WERI-Rb-1 (cell line): Measurements from ENCODE around the gene PAQR5.

ENCODE experiments used
- DNase-seq: peaks from one replicate; pipeline ENCODE4 v3.0.0-alpha.2; 2020
- H3K27ac ChIP-seq: fragments of 250-450 bp; sonication (Bioruptor Pico); 2 replicates; pipeline ENCODE4 v1.5.1; 2020; ENCODE audit warnings: mild to moderate bottlenecking, moderate library complexity
- H3K27me3 ChIP-seq: fragments of 250-450 bp; sonication (Bioruptor Pico); 2 replicates; pipeline ENCODE4 v1.5.1; 2021; ENCODE audit warnings: mild to moderate bottlenecking, low read depth, moderate library complexity; ENCODE audit not compliant: insufficient read depth, severe bottlenecking
- H3K36me3 ChIP-seq: fragments of 250-450 bp; sonication (Bioruptor Pico); 2 replicates; pipeline ENCODE4 v1.5.1; 2020; ENCODE audit warnings: mild to moderate bottlenecking, moderate library complexity
- H3K4me3 ChIP-seq: 2 replicates; pipeline ENCODE4 v1.5.1; 2011; ENCODE audit warnings: low read depth, mild to moderate bottlenecking, control low read depth, low read length
- H3K9me3 ChIP-seq: fragments of 250-450 bp; sonication (Bioruptor Pico); 2 replicates; pipeline ENCODE4 v1.5.1; 2021; ENCODE audit warnings: mild to moderate bottlenecking, moderate library complexity; ENCODE audit not compliant: severe bottlenecking
- TF ChIP-seq, protein P1 (sequence below): IDR thresholded peaks from 2 replicates; pipeline ENCODE4 v1.5.1; 2011; ENCODE audit warnings: low read depth, mild to moderate bottlenecking, control low read depth, inconsistent platforms, low read length

Gene PAQR5

DNA sequence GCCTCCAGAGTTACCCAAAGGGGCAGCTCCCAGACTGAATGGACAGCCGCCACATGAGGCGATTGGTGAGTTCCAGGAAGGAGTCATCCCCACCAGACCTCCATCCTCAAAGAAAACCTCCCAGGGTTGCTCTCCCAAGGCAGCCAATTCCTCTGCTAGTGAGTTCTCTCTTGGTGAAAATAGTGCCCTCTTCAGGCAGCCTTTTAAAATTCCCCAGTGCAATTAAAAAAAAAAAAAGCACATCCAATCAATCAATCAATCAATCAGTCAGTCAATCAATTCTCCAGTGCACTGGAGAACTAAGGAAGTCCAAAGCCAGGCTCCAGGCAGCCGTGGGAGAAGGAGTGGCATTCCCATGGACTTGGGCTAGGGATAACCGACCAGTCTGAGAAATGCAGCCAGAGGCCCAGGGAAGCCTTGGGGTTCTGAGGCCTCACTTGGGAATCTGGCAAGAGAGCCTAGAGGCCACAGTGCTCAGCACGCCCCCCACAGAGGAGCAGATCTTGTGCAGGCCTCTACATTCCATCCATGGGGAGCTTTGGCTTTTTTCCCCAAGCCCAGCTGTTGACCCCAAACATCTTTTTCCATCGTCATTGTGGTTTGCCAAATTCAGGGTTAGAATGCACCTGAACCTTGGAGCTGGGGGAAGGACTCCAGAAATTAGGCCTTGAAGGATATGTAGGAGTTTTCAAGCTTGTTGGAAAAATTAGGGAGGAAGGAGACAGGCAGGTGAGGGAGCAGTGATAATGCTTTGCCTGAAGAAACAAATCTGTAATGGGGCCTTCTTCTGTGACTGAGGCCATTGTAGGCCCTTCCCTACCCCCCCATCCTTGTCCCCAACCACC, 4.8 kb downstream of the PAQR5 start:
- DNase-seq, result no peak
- no peaks in the 10 kb centered on the region for H3K36me3 ChIP-seq
- no peak overlapping the region for H3K4me3 ChIP-seq
- TF ChIP-seq, protein P1, sequence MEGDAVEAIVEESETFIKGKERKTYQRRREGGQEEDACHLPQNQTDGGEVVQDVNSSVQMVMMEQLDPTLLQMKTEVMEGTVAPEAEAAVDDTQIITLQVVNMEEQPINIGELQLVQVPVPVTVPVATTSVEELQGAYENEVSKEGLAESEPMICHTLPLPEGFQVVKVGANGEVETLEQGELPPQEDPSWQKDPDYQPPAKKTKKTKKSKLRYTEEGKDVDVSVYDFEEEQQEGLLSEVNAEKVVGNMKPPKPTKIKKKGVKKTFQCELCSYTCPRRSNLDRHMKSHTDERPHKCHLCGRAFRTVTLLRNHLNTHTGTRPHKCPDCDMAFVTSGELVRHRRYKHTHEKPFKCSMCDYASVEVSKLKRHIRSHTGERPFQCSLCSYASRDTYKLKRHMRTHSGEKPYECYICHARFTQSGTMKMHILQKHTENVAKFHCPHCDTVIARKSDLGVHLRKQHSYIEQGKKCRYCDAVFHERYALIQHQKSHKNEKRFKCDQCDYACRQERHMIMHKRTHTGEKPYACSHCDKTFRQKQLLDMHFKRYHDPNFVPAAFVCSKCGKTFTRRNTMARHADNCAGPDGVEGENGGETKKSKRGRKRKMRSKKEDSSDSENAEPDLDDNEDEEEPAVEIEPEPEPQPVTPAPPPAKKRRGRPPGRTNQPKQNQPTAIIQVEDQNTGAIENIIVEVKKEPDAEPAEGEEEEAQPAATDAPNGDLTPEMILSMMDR, result no peak
- H3K27me3 ChIP-seq, result peaks cover 4% of the 10 kb centered on the region
- no peak overlapping the region for H3K27ac ChIP-seq
- peaks cover 8% of the 10 kb centered on the region for H3K9me3 ChIP-seq

DNA sequence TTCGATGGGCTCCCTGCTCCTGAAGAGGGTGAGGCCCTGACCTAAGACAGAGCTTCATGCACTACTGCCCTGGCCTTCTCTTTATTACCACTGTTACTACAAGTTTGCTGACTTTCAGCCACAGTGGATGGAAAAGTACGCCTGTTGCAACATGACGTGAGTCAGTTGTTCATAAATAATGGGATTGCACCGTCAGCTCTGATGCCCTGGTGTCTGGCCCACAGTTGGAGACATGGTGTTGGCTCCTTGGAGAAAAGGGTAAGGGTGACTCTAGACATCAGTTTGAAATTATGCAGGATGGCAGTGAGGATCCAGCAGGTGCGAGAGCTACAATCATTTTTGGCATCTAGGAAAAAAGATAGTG, 5.5 kb downstream of the PAQR5 start:
- peaks cover 4% of the 10 kb centered on the region for H3K27me3 ChIP-seq
- H3K27ac ChIP-seq, result no peak overlapping the region

DNA sequence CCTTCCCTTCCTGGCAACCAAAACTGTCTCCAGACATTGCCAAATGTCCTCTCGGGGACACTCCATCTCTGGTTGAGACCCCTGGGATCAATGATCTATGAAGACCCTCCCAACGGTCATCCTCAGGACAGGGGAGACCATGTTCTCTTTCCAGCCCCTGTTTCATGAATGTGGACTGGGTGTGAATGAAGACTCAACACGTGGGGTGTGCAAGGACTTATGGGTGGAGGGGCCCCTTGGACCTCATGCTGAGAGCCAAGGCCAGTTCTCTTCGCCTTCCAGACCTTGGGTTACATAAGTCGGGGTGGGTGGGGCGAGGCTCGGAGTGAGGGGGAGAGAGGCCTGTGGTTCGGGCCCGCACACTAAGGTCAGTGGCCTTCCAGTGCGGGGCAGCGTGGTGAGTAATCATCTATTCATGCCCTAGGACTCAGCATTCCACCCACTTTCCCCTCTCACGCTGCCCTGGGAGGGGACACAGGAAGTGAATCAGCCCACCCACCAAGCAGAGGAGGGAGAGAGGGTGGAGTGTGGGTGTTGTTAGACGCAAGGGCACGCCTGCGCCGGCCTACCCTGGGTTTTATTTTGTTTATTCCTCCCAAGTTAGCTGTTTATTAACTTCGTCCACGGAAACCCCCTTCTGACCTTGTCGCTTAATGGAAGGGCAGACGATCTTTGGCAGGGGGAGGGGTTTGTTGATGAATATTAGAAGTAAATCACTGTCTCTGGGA, 6.7 kb downstream of the PAQR5 start:
- no peaks in the 10 kb centered on the region for H3K36me3 ChIP-seq
- no peaks in the 10 kb centered on the region for H3K27me3 ChIP-seq
- peaks cover 8% of the 10 kb centered on the region for H3K9me3 ChIP-seq
- TF ChIP-seq, protein P1, result no peak
- H3K27ac ChIP-seq, result no peak overlapping the region
- DNase-seq, result no peak
- no peak overlapping the region for H3K4me3 ChIP-seq

More for the DNA sequence above, 5.5 kb downstream of the PAQR5 start:
- peaks cover 8% of the 10 kb centered on the region for H3K9me3 ChIP-seq
- no peak for DNase-seq
- TF ChIP-seq, protein P1, result no peak
- H3K36me3 ChIP-seq, result no peaks in the 10 kb centered on the region
- H3K4me3 ChIP-seq, result no peak overlapping the region

DNA sequence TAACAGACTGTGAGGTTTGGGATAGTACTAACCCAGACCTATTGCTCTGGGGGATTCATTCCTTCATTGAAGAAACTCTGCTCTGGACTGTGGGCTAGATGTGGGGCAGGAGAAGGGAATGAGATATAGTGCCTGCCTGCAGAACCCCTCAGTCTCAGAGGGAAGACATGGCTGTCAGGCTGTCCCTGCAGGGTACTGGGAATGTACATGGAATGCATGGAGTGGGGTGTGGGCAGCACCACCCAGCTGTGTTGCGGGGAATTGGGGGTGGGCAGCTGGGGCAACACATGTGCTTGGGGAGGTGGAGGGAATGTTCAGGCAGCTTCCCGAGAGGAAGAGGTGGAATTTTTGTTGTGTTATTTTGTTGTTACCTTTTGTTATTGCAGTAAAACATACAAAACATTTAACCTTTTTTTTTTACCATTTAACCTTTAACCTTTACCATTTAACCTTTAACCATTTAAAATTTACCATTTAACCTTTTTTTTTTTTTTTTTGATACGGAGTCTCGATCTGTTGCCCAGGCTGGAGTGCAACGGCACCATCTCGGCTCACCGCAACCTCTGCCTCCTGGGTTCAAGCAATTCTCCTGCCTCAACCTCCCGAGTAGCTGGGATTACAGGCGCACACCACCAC, 7.3 kb downstream of the PAQR5 start:
- Histone ChIP-seq H3K27me3 (no peaks in the 10 kb centered on the region), H3K4me3 (no peak overlapping the region), H3K9me3 (peaks cover 8% of the 10 kb centered on the region), H3K36me3 (no peaks in the 10 kb centered on the region), H3K27ac (no peak overlapping the region)
- DNase-seq, result no peak
- TF ChIP-seq, protein P1, result no peak

DNA sequence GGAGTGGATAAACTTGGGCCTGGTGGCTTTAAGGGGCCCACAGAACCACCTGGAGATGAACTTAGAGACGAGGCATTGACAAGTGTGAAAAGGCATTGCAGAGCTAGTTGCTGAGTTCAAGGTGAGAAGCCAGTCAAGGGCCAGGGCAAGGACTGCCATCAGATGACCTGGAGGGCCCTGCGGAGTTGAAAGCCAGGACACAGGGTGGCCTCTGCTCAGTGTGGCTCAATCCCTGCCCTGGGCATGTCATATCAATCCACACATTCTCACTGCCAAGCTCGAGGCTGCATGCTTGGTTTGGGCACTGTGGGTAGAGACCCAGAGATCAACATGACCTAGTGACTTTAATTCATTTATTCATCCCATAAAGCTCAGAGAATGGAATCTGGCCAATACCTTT, 9.2 kb downstream of the PAQR5 start:
- TF ChIP-seq, protein P1, result no peak
- Histone ChIP-seq H3K27ac (no peak overlapping the region), H3K27me3 (no peaks in the 10 kb centered on the region), H3K4me3 (no peak overlapping the region), H3K36me3 (no peaks in the 10 kb centered on the region), H3K9me3 (peaks cover 6% of the 10 kb centered on the region)
- no peak for DNase-seq
